ENCODE results near the gene TNIP1.

Gene TNIP1

DNA sequence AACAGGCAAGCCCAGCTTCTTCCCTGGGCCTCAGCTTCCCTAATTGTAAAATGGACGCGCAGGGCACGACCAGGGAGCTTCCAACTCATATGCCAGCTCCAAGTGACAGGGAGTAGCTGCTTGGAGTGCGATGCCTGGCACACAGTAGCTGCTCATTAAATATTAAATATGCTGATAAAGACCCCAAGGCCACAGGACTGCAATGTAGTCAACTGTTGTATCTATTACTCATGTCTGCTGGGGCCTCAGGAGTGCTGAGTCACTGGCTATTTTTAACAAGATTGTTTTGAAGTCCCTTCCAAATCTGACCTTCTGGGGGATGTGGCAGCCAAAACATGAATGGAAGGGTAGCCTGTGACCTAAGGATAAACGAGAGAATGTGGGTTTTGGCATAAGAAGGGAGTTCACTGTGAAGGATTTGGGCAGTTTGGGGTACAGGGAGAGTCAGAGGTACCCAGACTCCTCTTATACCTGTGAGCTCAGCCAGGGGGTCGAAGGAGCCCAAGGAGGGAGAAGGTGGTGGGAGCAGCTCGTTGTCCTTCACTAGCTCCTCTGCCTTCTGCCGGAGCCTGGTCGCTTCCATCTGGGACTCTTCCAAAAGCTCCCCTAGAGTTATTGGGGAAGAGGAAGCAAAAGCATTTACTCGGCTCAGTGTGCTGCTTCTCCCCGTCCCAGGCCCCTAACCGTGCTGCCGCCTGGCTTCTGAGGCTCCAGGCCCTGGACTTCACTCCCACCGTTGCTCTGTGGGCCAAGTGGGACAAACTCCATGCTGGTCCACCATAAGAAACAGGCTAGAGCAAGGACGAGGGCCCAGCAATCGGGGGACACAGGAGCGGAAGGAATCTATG lies 17.5 kb downstream of the TNIP1 start:
- DNase-seq = no peak

GRCh38 chr5:151062405-151063141 lies 18.3 kb downstream of the TNIP1 start:
- no peak for DNase-seq

- no peak for DNase-seq
Measured at GRCh38 chr5:151060742-151061141, 20.1 kb downstream of the TNIP1 start.

DNA sequence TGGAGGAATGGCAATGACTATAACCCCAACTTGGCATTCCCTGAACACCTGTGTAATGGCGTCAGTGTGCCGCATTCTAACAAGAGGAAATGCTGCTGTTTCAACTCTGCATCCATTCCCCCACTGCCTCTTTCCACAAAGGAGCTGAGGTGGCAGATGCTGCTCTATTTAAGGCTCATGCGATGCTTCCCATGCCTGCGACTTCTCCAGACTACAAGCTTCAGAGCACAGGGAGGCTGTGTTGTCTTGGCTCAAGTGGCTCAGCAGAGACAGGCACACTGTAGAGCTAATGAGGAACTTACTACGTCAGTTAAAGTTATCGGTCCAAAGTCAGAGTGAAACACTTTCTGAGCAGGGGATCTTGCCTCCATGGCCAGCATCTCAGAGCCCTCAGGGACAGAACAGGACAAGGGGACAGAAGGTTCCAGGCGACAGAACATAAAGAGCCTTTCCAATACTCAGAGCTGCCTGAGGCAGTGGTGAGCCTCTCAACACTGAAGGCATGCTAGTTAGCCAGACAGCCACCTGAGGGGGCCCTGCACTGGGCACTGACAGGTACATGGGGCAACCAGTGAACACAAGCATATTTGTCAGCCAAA lies 21.8 kb downstream of the TNIP1 start:
- no peak for DNase-seq

DNA sequence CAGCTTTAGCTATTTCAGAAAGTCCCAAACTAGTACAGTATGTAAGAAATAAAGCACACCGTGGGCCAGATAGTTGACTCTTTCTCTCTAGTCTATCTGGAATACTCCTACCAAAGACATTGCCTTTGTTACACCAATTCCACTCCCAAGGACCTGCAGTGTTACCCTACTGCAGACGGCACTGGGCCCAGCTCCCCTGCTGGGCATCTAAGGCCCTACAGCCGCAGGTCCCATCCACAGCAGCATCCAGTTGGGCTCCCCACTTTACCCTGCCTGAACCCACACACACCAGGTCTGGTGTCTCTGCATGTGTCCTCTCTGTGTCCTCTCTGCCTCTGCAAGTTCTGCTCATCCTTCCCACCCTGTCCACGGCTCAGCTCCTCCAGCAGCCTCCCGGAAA lies 22.5 kb downstream of the TNIP1 start:
- no peak for DNase-seq

- DNase-seq = no peak
Measured at GRCh38 chr5:151056379-151057325, 24.2 kb downstream of the TNIP1 start.

- DNase-seq = no peak
Measured at GRCh38 chr5:151055336-151055735, 25.5 kb downstream of the TNIP1 start.

DNA sequence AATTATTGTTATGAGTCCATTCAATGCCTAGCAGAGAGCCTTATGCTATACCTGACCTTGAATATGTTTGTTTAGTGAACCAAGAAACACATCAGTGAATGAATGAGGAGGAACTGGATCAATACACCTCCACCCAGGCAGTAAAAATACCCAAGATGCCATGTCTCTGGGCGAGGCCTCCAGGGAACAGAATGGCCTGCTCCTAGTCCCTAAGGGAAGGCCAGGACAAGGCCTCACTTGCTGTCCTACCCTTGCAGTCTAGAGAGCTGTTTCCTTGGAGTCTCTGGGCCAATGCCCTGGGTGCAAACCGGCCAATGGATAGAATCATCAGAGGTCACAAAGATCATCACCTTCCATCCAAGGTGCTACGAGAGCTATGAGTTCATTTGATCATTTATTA lies 26.1 kb downstream of the TNIP1 start:
- no peak for DNase-seq

DNA sequence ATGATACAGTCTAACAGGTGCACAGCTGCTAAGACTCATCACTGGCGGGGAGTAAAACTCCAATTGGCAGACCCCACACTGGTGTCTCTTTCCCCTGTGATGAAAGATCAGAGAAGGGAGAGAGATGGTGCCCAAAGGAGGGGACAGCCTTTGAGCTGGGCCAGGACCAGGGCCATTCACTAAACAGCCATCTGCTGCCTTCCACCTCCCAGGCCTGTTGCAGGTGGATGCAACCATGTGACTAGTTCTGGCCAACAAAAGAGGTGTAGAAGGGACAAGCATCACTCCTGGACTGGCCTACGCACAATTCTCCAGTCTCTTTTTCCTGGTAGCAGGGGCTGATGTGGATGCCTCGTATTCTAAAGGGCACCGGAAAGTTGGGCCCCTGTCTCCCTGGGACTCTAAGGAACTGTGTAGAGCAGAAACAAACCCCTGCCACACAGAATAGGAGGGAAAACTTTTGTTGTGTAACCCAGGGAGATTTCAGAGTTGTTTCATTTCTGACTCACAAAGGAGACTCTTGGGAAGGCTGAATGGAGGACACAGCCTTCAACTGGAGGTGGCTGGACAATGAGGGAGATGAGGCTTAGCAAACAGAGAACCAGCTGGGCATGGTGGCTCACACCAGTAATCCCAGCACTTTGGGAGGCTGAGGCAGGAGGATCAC lies 26.9 kb downstream of the TNIP1 start:
- DNase-seq = no peak

GRCh38 chr5:151052836-151053235 lies 28.0 kb downstream of the TNIP1 start:
- no peak for DNase-seq

GRCh38 chr5:151051931-151052608 lies 28.8 kb downstream of the TNIP1 start:
- DNase-seq = no peak

DNA sequence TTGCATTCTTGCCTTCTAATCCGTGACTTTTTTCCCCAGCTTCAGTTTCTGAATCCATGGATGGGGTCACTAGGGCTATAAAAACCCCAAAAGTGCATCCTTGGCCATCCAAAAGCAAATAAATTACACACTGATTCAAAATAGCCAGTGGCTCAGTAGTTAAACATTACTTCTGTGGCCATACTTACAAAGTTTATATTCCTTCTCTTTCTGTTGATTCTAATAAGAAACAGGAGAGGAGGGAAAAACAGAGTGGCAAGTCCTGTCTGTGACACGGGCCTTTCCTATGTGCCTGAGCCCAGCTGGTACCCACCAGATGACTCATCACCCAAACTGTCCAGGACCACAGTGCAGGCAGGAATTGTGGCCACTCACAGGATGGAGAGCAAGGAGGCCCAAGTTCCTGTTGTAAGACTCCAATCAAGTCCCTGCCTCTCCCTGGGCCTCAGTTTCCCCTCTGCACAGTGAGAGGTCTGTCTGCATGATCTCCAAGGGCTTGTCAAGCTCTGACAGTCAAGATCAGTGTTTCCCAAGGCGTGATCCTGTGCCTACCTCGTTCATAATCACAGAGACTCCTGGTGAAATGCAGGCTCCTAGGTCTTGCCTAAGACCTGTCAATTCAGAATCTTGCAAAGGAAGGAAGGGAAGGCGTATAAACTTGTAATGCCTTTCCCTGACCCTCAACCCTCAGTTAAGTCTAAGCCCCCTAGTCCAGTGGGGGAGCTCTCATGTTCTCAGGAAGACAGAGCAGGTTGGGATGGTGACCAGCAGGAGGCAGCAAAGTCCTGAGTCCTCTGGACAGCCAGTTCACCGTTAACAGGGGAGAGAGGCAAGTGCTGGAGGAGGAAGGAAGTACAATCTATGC lies 29.5 kb downstream of the TNIP1 start:
- DNase-seq = peak; percentile 12

GRCh38 chr5:151048526-151048925 lies 32.3 kb downstream of the TNIP1 start:
- no peak for DNase-seq

DNA sequence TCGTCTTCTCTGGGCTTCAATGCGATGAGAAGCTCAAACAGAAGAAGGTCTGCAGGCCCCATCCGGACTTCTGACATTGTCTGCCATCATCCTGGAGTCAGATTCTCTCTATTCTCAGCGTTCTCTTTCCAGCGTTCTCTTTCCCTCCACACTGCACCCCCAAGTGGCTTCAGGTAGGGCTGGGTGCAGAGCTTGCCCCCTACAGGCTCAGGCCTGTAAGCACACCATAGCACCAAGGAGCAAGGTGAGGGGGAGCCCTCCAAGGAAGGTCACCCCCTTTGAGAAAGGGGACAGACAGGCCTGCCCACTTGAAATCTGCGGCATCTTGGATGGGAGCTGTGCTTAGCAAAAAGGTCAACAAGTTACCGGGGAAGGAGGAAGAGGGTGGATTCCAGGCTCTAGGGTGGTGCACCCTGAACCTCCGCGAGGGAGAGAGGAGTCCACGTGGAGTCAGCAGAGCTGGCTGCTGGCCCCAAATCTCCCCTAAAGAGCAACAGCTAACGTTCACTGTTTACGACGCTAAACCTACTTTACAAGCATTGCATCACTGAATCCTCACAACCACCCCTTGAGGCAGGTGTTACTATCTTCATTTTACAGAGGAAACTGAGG lies 32.9 kb downstream of the TNIP1 start:
- no peak for DNase-seq

- DNase-seq = no peak
Measured at GRCh38 chr5:151042453-151043093, 38.3 kb downstream of the TNIP1 start.

DNA sequence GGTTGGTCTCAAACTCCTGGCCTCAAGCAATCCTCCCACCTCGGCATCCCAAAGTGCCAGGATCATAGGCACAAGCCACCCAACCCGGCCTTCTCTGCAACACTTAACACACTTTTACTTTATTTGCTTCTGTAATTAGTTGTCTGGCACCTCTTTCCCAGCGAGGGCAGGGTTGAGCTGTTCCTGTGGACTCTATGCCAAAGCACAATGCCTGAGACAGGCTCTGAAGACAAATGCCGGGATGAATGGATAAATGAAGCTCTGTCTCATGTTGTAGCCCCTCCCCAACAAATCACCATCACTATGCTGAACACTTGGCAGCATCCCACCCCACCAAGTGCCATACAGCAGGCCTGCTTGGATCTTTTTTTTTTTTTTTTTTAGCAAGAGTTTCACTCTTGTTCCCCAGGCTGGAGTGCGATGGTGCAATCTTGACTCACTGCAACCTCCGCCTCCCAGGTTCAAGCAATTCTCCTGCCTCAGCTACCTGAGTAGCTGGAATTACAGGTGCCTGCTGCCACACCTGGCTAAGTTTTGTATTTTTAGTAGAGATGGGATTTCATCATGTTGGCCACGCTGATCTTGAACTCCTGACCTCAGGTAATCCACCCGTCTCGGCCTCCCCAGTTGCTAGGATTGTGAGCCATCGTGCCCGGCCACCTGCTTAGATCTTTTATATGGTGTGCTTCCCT lies 39.1 kb downstream of the TNIP1 start:
- no peak for DNase-seq

GRCh38 chr5:151040211-151040747 lies 40.6 kb downstream of the TNIP1 start:
- no peak for DNase-seq

GRCh38 chr5:151039665-151040064 lies 41.2 kb downstream of the TNIP1 start:
- DNase-seq = no peak

DNA sequence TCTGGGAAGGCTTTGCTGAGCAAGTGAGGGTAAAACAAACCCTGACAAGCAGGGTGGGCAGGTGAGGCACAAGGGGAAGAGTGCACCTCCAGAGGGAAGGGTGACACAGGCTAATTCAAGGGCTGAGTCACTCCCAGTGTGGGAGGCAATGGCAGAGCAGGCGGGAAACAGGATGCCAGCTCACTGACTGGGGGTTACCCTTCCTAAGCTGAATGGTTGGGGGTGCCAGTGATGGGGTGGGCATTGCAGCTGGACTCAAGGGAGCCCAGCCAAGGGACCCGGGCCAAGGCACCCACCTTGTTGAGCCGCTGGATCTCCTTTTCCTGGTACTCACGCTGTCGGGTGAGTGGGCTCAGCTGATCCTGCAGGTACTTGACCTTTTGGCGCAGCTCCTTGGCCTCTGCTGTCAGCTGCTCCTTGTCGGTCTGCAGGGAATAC lies 42.0 kb downstream of the TNIP1 start:
- no peak for DNase-seq

Measured in NCI-H446 treated with DMSO at 0.1 percent for 48 hours (cell line).